ENCODE results near the gene UNK. TPM values are rescaled to one million over a fixed set of nuclear protein-coding genes. Genes with fewer than 3 reads are reported as not detected.

Gene UNK
- total and polyA plus RNA-seq, 2 of the 13 experiments (the other 11 are each of a cell fraction or from before 2014, with no cell fraction given), result 31.6 to 33.0 TPM

GRCh38 chr17:75754378-75755204, 30.0 kb upstream of the UNK start (continued):
- TF ChIP-seq THAP9 (CRISPR knock-in tag; IDR thresholded peaks at IDR 0.05; ENCODE audit: borderline replicate concordance) (peak; percentile 89), ZNF776 (CRISPR knock-in tag; IDR thresholded peaks at IDR 0.05) (peak; percentile 44; the same call in 1 of the 2 replicates), ZBTB37 (CRISPR knock-in tag; IDR thresholded peaks at IDR 0.05) (no peak), ZNF343 (CRISPR knock-in tag; IDR thresholded peaks at IDR 0.05) (peak; percentile 18; the same call in 1 of the 2 replicates), MXD3 (CRISPR knock-in tag; IDR thresholded peaks at IDR 0.05) (peak; percentile 46; the same call in 1 of the 2 replicates), CENPT (CRISPR knock-in tag; IDR thresholded peaks at IDR 0.05; ENCODE audit: low read depth) (peak; percentile 97; the same call in 1 of the 2 replicates), JUN (CRISPR knock-in tag; IDR thresholded peaks at IDR 0.05) (peak; percentile 87; the same call in 1 of the 2 replicates), KLF9 (CRISPR knock-in tag; IDR thresholded peaks at IDR 0.05; ENCODE audit: low read depth) (no peak), SMAD1 (CRISPR knock-in tag; IDR thresholded peaks at IDR 0.05; ENCODE audit: borderline replicate concordance, low read depth) (no peak), ZNF24 (IDR thresholded peaks at IDR 0.05) (no peak), ZNF619 (CRISPR knock-in tag; IDR thresholded peaks at IDR 0.05) (no peak), HES4 (CRISPR knock-in tag; IDR thresholded peaks at IDR 0.05; ENCODE audit: borderline replicate concordance) (peak; percentile 68; the same call in 1 of the 2 replicates), ZNF354B (CRISPR knock-in tag; IDR thresholded peaks at IDR 0.05) (no peak; the same call in 1 of the 2 replicates), ZNF296 (CRISPR knock-in tag; conservative IDR thresholded peaks at IDR 0.05) (peak; percentile 94), ELF1 (CRISPR knock-in tag; IDR thresholded peaks at IDR 0.05) (no peak), SRSF4 (IDR thresholded peaks at IDR 0.05; ENCODE audit: low read depth, low read length, poor library complexity, severe bottlenecking) (no peak), IRX3 (CRISPR knock-in tag; IDR thresholded peaks at IDR 0.05; ENCODE audit: borderline replicate concordance, low read depth) (peak; percentile 94; the same call in 1 of the 2 replicates)
- TF ChIP-seq, protein P1, sequence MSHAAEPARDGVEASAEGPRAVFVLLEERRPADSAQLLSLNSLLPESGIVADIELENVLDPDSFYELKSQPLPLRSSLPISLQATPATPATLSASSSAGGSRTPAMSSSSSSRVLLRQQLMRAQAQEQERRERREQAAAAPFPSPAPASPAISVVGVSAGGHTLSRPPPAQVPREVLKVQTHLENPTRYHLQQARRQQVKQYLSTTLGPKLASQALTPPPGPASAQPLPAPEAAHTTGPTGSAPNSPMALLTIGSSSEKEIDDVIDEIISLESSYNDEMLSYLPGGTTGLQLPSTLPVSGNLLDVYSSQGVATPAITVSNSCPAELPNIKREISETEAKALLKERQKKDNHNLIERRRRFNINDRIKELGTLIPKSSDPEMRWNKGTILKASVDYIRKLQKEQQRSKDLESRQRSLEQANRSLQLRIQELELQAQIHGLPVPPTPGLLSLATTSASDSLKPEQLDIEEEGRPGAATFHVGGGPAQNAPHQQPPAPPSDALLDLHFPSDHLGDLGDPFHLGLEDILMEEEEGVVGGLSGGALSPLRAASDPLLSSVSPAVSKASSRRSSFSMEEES (CRISPR knock-in tag; IDR thresholded peaks at IDR 0.05), result peak; percentile 67; the same call in 1 of the 2 replicates
- TF ChIP-seq, protein P2, sequence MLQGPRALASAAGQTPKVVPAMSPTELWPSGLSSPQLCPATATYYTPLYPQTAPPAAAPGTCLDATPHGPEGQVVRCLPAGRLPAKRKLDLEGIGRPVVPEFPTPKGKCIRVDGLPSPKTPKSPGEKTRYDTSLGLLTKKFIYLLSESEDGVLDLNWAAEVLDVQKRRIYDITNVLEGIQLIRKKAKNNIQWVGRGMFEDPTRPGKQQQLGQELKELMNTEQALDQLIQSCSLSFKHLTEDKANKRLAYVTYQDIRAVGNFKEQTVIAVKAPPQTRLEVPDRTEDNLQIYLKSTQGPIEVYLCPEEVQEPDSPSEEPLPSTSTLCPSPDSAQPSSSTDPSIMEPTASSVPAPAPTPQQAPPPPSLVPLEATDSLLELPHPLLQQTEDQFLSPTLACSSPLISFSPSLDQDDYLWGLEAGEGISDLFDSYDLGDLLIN (CRISPR knock-in tag; IDR thresholded peaks at IDR 0.05; ENCODE audit: borderline replicate concordance), result no peak

Data from HepG2 (cell line).